Retinal pigment epithelial cell (primary cell): ENCODE measurements around the gene PACSIN2.
A peak's percentile ranks its signal among the peaks of the same experiment; 100 is the strongest.

Experiments used
- DNase-seq: peaks from one replicate; pipeline ENCODE4 v3.0.0-alpha.2; 2010; ENCODE audit warnings: low read depth
- H3K4me3 ChIP-seq: 2 replicates; pipeline ENCODE4 v1.5.1; 2011; ENCODE audit warnings: mild to moderate bottlenecking, low read length, control low read depth, moderate library complexity
- CTCF ChIP-seq: conservative IDR thresholded peaks from 2 replicates; pipeline ENCODE4 v1.5.1; 2011; ENCODE audit warnings: low read depth, low read length, control low read depth, inconsistent platforms

PACSIN2 gene

GRCh38 chr22:42991010-42991651, 23.8 kb downstream of the PACSIN2 start:
- TF ChIP-seq CTCF = no peak
- peak; percentile 65 for DNase-seq
- no peak overlapping the region for H3K4me3 ChIP-seq

- peak; percentile 57 for TF ChIP-seq CTCF
- peak; percentile 54 for DNase-seq
- H3K4me3 ChIP-seq = no peak overlapping the region
Measured at GRCh38 chr22:42990131-42990838, 24.7 kb downstream of the PACSIN2 start.

- H3K4me3 ChIP-seq = no peak overlapping the region
- DNase-seq = no peak
- TF ChIP-seq CTCF = no peak
Measured at GRCh38 chr22:42986115-42986514, 28.8 kb downstream of the PACSIN2 start.

- no peak for DNase-seq
- no peak for TF ChIP-seq CTCF
- no peak overlapping the region for H3K4me3 ChIP-seq
Measured at GRCh38 chr22:42985531-42985905, 29.4 kb downstream of the PACSIN2 start.

GRCh38 chr22:42984814-42985530, 30.0 kb downstream of the PACSIN2 start:
- TF ChIP-seq CTCF = no peak
- DNase-seq = no peak
- H3K4me3 ChIP-seq = no peak overlapping the region

- TF ChIP-seq CTCF = no peak
- no peak overlapping the region for H3K4me3 ChIP-seq
Measured at GRCh38 chr22:42984397-42984796, 30.6 kb downstream of the PACSIN2 start.

More at GRCh38 chr22:42984397-42984796, 30.6 kb downstream of the PACSIN2 start:
- DNase-seq = no peak
